Esophagus muscularis mucosa (tissue), 3 donors: ENCODE data around the gene DOCK4.

Experiments
- EP300 ChIP-seq: sonication (generic); formaldehyde crosslinking; IDR thresholded peaks from one replicate; pipeline ENCODE4 v1.6.1; 2017; ENCODE audit warnings: antibody characterized with exemption
- POLR2AphosphoS5 ChIP-seq, 2 donors: sonication (generic); formaldehyde crosslinking; IDR thresholded peaks; one replicate each; pipeline ENCODE4 v1.6.1; 2017; ENCODE audit warnings: antibody characterized with exemption in 2 of 2

DNA sequence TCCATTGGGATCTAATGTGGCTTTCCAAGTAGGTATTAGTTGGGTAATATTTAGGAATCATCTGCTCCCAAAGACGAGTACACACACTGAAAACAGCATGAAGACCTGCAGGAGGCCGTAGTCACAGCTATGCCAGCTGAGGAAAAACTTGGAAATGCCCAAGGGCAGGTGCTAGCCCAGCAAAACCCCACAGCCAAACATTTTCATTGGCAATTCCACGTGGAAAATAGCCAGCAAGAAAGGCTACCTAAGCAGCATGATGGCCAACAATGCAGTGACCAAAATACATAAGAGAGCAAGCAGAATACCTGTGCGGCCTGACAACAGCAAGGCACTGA lies 32.7 kb downstream of the DOCK4 start:
- TF ChIP-seq EP300 (no peak), POLR2AphosphoS5 (IDR thresholded peaks at IDR 0.05) (no peak)
